DMS153 (cell line): ENCODE results near the gene RETREG3.

ENCODE experiments used
- DNase-seq: peaks from one replicate; lab custom pipeline; 2025; lab: John Stamatoyannopoulos, UW

Gene RETREG3

DNA sequence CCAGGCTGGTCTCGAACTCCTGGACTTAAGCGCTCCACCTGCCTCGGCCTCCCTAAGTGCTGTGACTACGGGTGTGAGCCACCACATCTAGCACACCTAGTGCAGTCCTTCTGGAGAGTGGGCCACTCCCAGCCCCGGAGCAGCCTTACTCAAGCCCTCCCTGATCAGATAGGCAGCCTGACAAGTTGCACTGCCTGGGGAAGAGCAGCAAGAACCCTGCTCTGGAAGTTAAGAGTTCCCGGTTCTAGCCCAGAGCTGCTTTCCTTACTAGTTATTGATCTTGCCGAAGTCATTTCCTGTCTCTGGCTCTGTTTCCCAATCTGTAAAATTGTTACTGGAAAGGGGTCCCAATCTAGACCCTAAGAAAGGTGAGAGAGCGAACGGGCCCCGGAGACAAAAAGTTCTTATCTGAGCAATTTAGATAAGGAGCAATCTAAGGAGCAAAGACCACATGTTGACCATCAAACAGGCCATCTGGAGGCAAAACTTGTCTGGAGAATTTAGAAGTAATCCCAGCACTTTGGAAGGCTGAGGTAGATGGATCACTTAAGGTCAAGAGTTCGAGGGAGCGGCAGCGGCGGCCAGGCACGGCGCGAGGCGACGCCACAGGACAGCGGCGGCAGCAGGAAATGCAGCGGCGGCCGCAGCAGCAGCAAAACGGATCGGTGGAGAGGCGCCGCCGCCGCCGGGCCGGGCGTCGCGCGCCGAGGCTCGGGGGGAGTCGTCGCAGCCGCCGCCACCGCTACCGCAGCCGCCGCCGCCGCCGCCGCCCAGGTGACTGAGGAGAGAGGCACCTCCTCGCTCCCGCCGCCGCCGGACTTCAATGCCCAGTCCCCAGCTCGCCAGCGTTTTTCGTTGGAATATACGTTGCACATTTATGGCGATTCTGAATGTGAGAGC is 77.5 kb downstream of the RETREG3 start:
- DNase-seq: peak; percentile 24

GRCh38 chr17:42530952-42531454 is 78.2 kb downstream of the RETREG3 start:
- DNase-seq: peak; percentile 44
